ENCODE measurements around the gene TMEM11. TPM values are rescaled to one million over a fixed set of nuclear protein-coding genes. Genes with fewer than 3 reads are reported as not detected.

Gene TMEM11
- polyA plus RNA-seq, 2 of the 4 experiments (the other 2 are of a cell fraction): 57.7 to 61.0 TPM

DNA sequence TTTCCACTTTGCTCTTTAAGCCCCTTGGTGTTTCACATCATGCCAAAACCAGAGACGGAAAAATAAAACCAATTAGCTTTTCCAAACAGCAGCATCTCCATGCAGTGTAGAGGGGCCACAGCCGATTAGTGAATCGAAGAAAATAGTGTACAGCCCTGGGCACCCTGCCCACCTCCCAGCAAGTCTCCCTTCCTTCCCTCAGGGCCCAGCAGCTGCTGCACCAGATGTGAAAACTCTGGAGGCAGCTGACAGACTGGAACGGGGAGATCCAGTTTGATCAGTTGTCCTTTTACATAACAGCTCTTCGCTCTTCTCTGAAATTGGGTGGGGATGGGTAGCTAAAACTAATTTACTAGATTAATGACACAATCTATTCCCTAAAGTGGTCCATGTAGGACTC lies 19.3 kb downstream of the TMEM11 start:
- TF ChIP-seq POLR2A (IDR thresholded peaks at IDR 0.05; ENCODE audit: low read length): no peak
- TF ChIP-seq BHLHE40 (IDR thresholded peaks at IDR 0.05; ENCODE audit: low read depth, low read length): no peak
- TF ChIP-seq JUNB (IDR thresholded peaks at IDR 0.05): no peak
- no peak for TF ChIP-seq GATA3 (IDR thresholded peaks at IDR 0.05; ENCODE audit: borderline replicate concordance)
- TF ChIP-seq EP300 (IDR thresholded peaks at IDR 0.05): no peak
- TF ChIP-seq ZSCAN20 (CRISPR knock-in tag; IDR thresholded peaks at IDR 0.05): no peak
- TF ChIP-seq FOSB (CRISPR knock-in tag; IDR thresholded peaks at IDR 0.05): no peak
- TF ChIP-seq SMC3 (IDR thresholded peaks at IDR 0.05): no peak
- no peak for TF ChIP-seq ZFP36 (IDR thresholded peaks at IDR 0.05; ENCODE audit: borderline replicate concordance, partially characterized antibody)
- TF ChIP-seq, protein P1, sequence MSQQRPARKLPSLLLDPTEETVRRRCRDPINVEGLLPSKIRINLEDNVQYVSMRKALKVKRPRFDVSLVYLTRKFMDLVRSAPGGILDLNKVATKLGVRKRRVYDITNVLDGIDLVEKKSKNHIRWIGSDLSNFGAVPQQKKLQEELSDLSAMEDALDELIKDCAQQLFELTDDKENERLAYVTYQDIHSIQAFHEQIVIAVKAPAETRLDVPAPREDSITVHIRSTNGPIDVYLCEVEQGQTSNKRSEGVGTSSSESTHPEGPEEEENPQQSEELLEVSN (IDR thresholded peaks at IDR 0.05; ENCODE audit: borderline replicate concordance, low read depth): no peak
- TF ChIP-seq MAFK (IDR thresholded peaks at IDR 0.05; ENCODE audit: partially characterized antibody): no peak
- TF ChIP-seq ZNF302 (CRISPR knock-in tag; IDR thresholded peaks at IDR 0.05): no peak
- no peak for TF ChIP-seq FOXS1 (CRISPR knock-in tag; IDR thresholded peaks at IDR 0.05)
- TF ChIP-seq, protein P2, sequence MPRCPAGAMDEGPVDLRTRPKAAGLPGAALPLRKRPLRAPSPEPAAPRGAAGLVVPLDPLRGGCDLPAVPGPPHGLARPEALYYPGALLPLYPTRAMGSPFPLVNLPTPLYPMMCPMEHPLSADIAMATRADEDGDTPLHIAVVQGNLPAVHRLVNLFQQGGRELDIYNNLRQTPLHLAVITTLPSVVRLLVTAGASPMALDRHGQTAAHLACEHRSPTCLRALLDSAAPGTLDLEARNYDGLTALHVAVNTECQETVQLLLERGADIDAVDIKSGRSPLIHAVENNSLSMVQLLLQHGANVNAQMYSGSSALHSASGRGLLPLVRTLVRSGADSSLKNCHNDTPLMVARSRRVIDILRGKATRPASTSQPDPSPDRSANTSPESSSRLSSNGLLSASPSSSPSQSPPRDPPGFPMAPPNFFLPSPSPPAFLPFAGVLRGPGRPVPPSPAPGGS (IDR thresholded peaks at IDR 0.05): no peak
- TF ChIP-seq ESRRA (IDR thresholded peaks at IDR 0.05; ENCODE audit: borderline replicate concordance, low read length): no peak
- TF ChIP-seq NPAS2 (CRISPR knock-in tag; IDR thresholded peaks at IDR 0.05; ENCODE audit: borderline replicate concordance): no peak
- TF ChIP-seq POLR2AphosphoS2 (conservative IDR thresholded peaks at IDR 0.05; ENCODE audit: low read length): no peak
- TF ChIP-seq, protein P3, sequence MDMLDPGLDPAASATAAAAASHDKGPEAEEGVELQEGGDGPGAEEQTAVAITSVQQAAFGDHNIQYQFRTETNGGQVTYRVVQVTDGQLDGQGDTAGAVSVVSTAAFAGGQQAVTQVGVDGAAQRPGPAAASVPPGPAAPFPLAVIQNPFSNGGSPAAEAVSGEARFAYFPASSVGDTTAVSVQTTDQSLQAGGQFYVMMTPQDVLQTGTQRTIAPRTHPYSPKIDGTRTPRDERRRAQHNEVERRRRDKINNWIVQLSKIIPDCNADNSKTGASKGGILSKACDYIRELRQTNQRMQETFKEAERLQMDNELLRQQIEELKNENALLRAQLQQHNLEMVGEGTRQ (IDR thresholded peaks at IDR 0.05): no peak
- TF ChIP-seq RAD21 (conservative IDR thresholded peaks at IDR 0.05 in 1 of 2, IDR thresholded peaks at IDR 0.05 in 1 of 2): no peak
- no peak overlapping the region for H3K4me3 ChIP-seq
- H3K9me3 ChIP-seq: no peaks in the 10 kb centered on the region
- no peak for FAIRE-seq
- DNase-seq (ENCODE audit: low read depth in 1 of 2, low spot score in 1 of 2): no peak
- CTCF ChIA-PET: interaction anchor here (1.0 to 3.2 kb wide), 4 partner anchors 19 to 317 kb away, joined by 3 to 10 read pairs (median 5); partner anchors contain the start of gene TMEM11
- no peak overlapping the region for H3K27ac ChIP-seq
- POLR2A ChIA-PET: no interaction called here
- no peaks in the 10 kb centered on the region for H3K4me1 ChIP-seq
- ATAC-seq: no peak
- WGBS (ENCODE audit: missing lambda C conversion rate): 93% methylated on average over 5 of the region's 5 CpGs
- no peak overlapping the region for H3K4me2 ChIP-seq

DNA sequence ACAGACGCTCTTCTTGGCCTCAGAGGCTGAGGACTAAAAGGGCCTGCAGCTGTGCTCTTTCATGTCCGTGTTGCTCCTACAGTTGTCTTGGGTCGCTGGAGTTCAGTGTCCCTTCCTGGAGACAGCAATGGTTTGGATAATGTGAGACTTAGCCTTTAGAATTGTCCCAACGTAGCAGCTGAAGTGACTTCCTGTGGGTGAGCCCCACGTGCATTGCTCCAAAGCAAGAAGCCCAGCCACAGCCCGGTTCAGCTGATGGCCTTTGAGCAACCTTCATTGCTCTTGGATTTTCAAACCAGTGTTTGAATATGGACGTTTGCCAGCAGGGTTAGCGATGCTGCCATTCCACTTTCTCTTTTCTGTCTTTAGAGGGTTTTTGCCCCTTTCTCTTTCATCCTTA lies 19.7 kb downstream of the TMEM11 start:
- Histone ChIP-seq H3K4me3 (no peak overlapping the region), H3K4me2 (no peak overlapping the region), H3K9me3 (no peaks in the 10 kb centered on the region), H3K27ac (no peak overlapping the region), H3K4me1 (no peaks in the 10 kb centered on the region)
- ATAC-seq: no peak
- ChIA-PET POLR2A (no interaction called here), CTCF (interaction anchor here (1.0 to 3.2 kb wide), 4 partner anchors 19 to 317 kb away, joined by 4 to 10 read pairs (median 6); partner anchors contain the start of gene TMEM11)
- TF ChIP-seq KDM1A (IDR thresholded peaks at IDR 0.05; ENCODE audit: low read depth) (no peak), ZSCAN20 (CRISPR knock-in tag; IDR thresholded peaks at IDR 0.05) (no peak), HDAC2 (IDR thresholded peaks at IDR 0.05) (no peak), RCOR1 (IDR thresholded peaks at IDR 0.05; ENCODE audit: low read depth, low read length) (no peak), MAFK (IDR thresholded peaks at IDR 0.05; ENCODE audit: partially characterized antibody) (no peak), FOSL2 (IDR thresholded peaks at IDR 0.05) (no peak), FOSL2 (CRISPR knock-in tag; IDR thresholded peaks at IDR 0.05) (no peak), RFX5 (IDR thresholded peaks at IDR 0.05) (no peak), GATA3 (IDR thresholded peaks at IDR 0.05; ENCODE audit: borderline replicate concordance) (no peak), RAD21 (conservative IDR thresholded peaks at IDR 0.05 in 1 of 2, IDR thresholded peaks at IDR 0.05 in 1 of 2) (no peak), EHF (CRISPR knock-in tag; IDR thresholded peaks at IDR 0.05) (no peak), EP300 (IDR thresholded peaks at IDR 0.05) (no peak), ZNF302 (CRISPR knock-in tag; IDR thresholded peaks at IDR 0.05) (no peak)
- TF ChIP-seq, protein P1 (IDR thresholded peaks at IDR 0.05; ENCODE audit: borderline replicate concordance, low read depth): no peak
- TF ChIP-seq, protein P4, sequence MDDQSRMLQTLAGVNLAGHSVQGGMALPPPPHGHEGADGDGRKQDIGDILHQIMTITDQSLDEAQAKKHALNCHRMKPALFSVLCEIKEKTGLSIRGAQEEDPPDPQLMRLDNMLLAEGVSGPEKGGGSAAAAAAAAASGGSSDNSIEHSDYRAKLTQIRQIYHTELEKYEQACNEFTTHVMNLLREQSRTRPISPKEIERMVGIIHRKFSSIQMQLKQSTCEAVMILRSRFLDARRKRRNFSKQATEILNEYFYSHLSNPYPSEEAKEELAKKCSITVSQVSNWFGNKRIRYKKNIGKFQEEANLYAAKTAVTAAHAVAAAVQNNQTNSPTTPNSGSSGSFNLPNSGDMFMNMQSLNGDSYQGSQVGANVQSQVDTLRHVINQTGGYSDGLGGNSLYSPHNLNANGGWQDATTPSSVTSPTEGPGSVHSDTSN (IDR thresholded peaks at IDR 0.05): no peak
- TF ChIP-seq, protein P3 (IDR thresholded peaks at IDR 0.05): no peak
- TF ChIP-seq, protein P5, sequence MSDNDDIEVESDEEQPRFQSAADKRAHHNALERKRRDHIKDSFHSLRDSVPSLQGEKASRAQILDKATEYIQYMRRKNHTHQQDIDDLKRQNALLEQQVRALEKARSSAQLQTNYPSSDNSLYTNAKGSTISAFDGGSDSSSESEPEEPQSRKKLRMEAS (IDR thresholded peaks at IDR 0.05): no peak
- FAIRE-seq: no peak
- no peak for DNase-seq (ENCODE audit: low read depth in 1 of 2, low spot score in 1 of 2)
- 74% methylated on average over 8 of the region's 8 CpGs for WGBS (ENCODE audit: missing lambda C conversion rate)

Data from A549 (cell line).